GM12878 (cell line): ENCODE results near the gene NR1D1. TPM values are rescaled to one million over a fixed set of nuclear protein-coding genes. Genes with fewer than 3 reads are reported as not detected.

Source experiments
- BCL3 ChIP-seq: IDR thresholded peaks from 2 replicates; pipeline ENCODE4 v1.6.1; 2011; ENCODE audit warnings: borderline replicate concordance, low read depth, mild to moderate bottlenecking, moderate library complexity, low read length; ENCODE audit not compliant: insufficient read depth, poor library complexity, severe bottlenecking
- BCLAF1 ChIP-seq: fragments of 450-650 bp; IDR thresholded peaks from 2 replicates; pipeline ENCODE4 v1.6.1; 2017; ENCODE audit warnings: antibody characterized with exemption, mild to moderate bottlenecking, moderate library complexity
- CHD2 ChIP-seq: IDR thresholded peaks from 2 replicates; pipeline ENCODE4 v1.6.1; 2011; ENCODE audit warnings: low read depth, low read length, improper control_type of control experiment, borderline replicate concordance
- CREB1 ChIP-seq: IDR thresholded peaks from 2 replicates; pipeline ENCODE4 v1.6.1; 2012; ENCODE audit warnings: low read depth, mild to moderate bottlenecking, inconsistent platforms
- CREM ChIP-seq: IDR thresholded peaks from 2 replicates; pipeline ENCODE4 v1.6.1; 2014; ENCODE audit warnings: antibody characterized with exemption, low read depth
- EGR1 ChIP-seq, 2 experiments: IDR thresholded peaks; 1 replicate in 1 of 2; 2 replicates in 1 of 2; pipeline ENCODE4 v1.6.1; 2011 to 2012; ENCODE audit warnings: low read depth in 2 of 2, low read length in 2 of 2, borderline replicate concordance in 1 of 2, mild to moderate bottlenecking in 1 of 2, moderate library complexity in 1 of 2
- FOXK2 ChIP-seq: fragments of 450-650 bp; IDR thresholded peaks from 2 replicates; pipeline ENCODE4 v1.6.1; 2017; ENCODE audit warnings: mild to moderate bottlenecking, moderate library complexity
- IRF4 ChIP-seq: IDR thresholded peaks from 2 replicates; pipeline ENCODE4 v1.6.1; 2011; ENCODE audit warnings: low read depth, low read length
- JUND ChIP-seq: IDR thresholded peaks from 2 replicates; pipeline ENCODE4 v1.6.1; 2012; ENCODE audit warnings: low read depth, mild to moderate bottlenecking, low read length, improper control_type of control experiment, moderate library complexity
- KAT2A ChIP-seq: conservative IDR thresholded peaks from 2 replicates; pipeline ENCODE4 v1.6.1; 2011; ENCODE audit warnings: low read depth, low read length; ENCODE audit not compliant: control insufficient read depth
- POLR2AphosphoS2 ChIP-seq: IDR thresholded peaks from 2 replicates; pipeline ENCODE4 v1.6.1; 2011; ENCODE audit warnings: low read depth, mild to moderate bottlenecking, low read length, improper control_type of control experiment, moderate library complexity
- RUNX3 ChIP-seq: IDR thresholded peaks from 2 replicates; pipeline ENCODE4 v1.6.1; 2012; ENCODE audit warnings: low read length, inconsistent platforms
- SP1 ChIP-seq: IDR thresholded peaks from one replicate; pipeline ENCODE4 v1.6.1; 2011; ENCODE audit warnings: low read depth, low read length
- SREBF2 ChIP-seq: IDR thresholded peaks from 2 replicates; pipeline ENCODE4 v1.6.1; 2012; ENCODE audit warnings: mild to moderate bottlenecking, low read length
- USF1 ChIP-seq: IDR thresholded peaks from 2 replicates; pipeline ENCODE4 v1.6.1; 2011; ENCODE audit warnings: borderline replicate concordance, low read depth, mild to moderate bottlenecking, moderate library complexity, mixed read lengths, low read length; ENCODE audit not compliant: insufficient read depth; ENCODE audit errors: extremely low read length
- YBX1 ChIP-seq: fragments of 450-650 bp; IDR thresholded peaks from 2 replicates; pipeline ENCODE4 v1.6.1; 2016; ENCODE audit warnings: antibody characterized with exemption
- YY1 ChIP-seq: IDR thresholded peaks from 2 replicates; pipeline ENCODE4 v1.6.1; 2011; ENCODE audit warnings: low read depth, mild to moderate bottlenecking, low read length
- ZNF207 ChIP-seq: fragments of 450-650 bp; IDR thresholded peaks from 2 replicates; pipeline ENCODE4 v1.6.1; 2014; ENCODE audit warnings: antibody characterized with exemption, mild to moderate bottlenecking, borderline replicate concordance
- polyA plus RNA-seq, 11 experiments: library from polyadenylated mRNA; depleted of rRNA in 4 of 11; unstranded in 6 of 11; stranded (reverse) in 5 of 11; fragments of >200 nt; fragmentation: Nextera tagmentation in 4 of 11; fragmentation: Illumina TruSeq in 1 of 11; extraction: Ambion mirVana in 4 of 11; extraction: Trizol in 1 of 11; gene quantifications; 1 replicate in 1 of 11; 2 replicates in 10 of 11; pipeline versions ENCODE4 v1.2.1 to v1.2.3, GENCODE V29; 2011 to 2016; ENCODE audit warnings: inconsistent platforms in 2 of 11, missing spikeins in 2 of 11, low read depth in 1 of 11
- total RNA-seq, 4 experiments: library from RNA; depleted of rRNA in 3 of 4; stranded (reverse); fragments of >200 nt in 3 of 4; fragmentation: Illumina TruSeq in 1 of 4; extraction: Trizol in 1 of 4; gene quantifications; 2 replicates each; pipeline versions ENCODE4 v1.2.1 to v1.2.3, GENCODE V29; 2013 to 2021
- TF ChIP-seq, protein P1 (sequence below): fragments of 450-650 bp; IDR thresholded peaks from 2 replicates; pipeline ENCODE4 v1.6.1; 2016; ENCODE audit warnings: mild to moderate bottlenecking
- TF ChIP-seq, protein P2 (sequence below): IDR thresholded peaks from 2 replicates; pipeline ENCODE4 v1.6.1; 2011; ENCODE audit warnings: mild to moderate bottlenecking, low read depth, low read length, moderate library complexity; ENCODE audit not compliant: insufficient replicate concordance

NR1D1 gene
- total and polyA plus RNA-seq, 10 of the 15 experiments (the other 5 are each of a cell fraction or from before 2014, with no cell fraction given) = 0.10 to 3.4 (median 0.94) TPM

DNA sequence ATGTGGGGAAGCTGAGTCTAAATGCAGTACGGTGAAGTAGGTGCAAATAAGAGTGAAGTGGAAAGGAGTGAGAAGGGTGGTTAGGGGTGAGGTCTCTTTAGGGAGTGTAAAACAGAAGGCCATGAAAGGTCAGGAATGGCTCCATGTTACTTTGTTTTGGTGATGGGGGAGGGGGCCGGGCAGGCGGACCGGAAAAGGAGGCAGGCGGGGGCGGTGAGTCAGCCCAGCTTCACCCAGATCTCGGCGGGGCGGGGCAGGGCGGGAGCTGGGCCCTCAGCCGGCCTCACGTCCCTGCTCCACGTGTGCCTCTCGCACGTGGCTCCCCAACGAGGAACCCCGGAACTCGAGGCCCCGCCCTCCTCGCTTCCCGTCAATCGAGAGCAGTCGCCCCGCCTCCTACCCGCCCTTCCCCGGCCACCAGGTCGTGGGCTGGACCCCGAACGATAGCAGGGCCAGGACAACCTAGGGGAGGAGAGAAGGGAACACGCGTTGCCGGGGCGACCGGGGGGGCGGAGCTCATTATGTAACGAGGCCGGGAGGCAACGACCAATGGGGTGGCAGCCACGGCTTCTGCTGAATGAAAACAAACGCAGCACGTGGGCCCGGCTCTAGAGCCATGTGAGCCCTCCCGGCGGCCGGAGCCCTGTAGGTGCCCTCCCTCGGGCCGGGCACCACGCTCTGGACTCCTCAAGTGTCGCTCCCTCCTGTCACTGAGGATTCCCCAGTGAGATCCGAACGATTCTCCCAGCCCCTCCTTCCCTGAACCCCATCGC, 1.4 kb downstream of the NR1D1 start (continued):
- TF ChIP-seq BCL3 (no peak), CHD2 (peak; percentile 83), JUND (0 out of 2 replicates have a peak, but pooled peaks have one; percentile 23), CREM (peak; percentile 33; the same call in 1 of the 2 replicates), EGR1 (IDR thresholded peaks at IDR 0.05; ENCODE audit: borderline replicate concordance in 1 of 2, low read depth in 2 of 2, low read length in 2 of 2) (peak in 1 of 2 experiments; percentile 96; a peak in 2 of 3 replicates), ZNF207 (no peak; the same call in 1 of the 2 replicates), RUNX3 (no peak), CREB1 (no peak; the same call in 1 of the 2 replicates), YY1 (0 out of 2 replicates have a peak, but pooled peaks have one; percentile 34), YBX1 (no peak), BCLAF1 (no peak), SP1 (peak; percentile 44), SREBF2 (no peak), IRF4 (no peak), USF1 (peak; percentile 71), KAT2A (no peak), POLR2AphosphoS2 (no peak), FOXK2 (peak; percentile 81)
- TF ChIP-seq, protein P1, sequence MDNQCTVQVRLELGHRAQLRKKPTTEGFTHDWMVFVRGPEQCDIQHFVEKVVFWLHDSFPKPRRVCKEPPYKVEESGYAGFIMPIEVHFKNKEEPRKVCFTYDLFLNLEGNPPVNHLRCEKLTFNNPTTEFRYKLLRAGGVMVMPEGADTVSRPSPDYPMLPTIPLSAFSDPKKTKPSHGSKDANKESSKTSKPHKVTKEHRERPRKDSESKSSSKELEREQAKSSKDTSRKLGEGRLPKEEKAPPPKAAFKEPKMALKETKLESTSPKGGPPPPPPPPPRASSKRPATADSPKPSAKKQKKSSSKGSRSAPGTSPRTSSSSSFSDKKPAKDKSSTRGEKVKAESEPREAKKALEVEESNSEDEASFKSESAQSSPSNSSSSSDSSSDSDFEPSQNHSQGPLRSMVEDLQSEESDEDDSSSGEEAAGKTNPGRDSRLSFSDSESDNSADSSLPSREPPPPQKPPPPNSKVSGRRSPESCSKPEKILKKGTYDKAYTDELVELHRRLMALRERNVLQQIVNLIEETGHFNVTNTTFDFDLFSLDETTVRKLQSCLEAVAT = peak; percentile 25; the same call in 1 of the 2 replicates
- TF ChIP-seq, protein P2, sequence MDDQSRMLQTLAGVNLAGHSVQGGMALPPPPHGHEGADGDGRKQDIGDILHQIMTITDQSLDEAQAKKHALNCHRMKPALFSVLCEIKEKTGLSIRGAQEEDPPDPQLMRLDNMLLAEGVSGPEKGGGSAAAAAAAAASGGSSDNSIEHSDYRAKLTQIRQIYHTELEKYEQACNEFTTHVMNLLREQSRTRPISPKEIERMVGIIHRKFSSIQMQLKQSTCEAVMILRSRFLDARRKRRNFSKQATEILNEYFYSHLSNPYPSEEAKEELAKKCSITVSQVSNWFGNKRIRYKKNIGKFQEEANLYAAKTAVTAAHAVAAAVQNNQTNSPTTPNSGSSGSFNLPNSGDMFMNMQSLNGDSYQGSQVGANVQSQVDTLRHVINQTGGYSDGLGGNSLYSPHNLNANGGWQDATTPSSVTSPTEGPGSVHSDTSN = peak; percentile 87
